Activated CD4-positive, alpha-beta T cell treated with anti-CD3 and anti-CD28 coated beads, Interleukin-2, amount 50 U/mL, for 1 hour (primary cell): ENCODE data around the gene MYADM.
"Not testable (repeated sequence)": the region's sequence is repeated elsewhere in the genome, so short reads cannot be mapped to it uniquely, and the experiment has no call there.

ENCODE experiments used
- DNase-seq: peaks from one replicate; pipeline ENCODE4 v3.0.0-alpha.2; 2020

MYADM gene

DNA sequence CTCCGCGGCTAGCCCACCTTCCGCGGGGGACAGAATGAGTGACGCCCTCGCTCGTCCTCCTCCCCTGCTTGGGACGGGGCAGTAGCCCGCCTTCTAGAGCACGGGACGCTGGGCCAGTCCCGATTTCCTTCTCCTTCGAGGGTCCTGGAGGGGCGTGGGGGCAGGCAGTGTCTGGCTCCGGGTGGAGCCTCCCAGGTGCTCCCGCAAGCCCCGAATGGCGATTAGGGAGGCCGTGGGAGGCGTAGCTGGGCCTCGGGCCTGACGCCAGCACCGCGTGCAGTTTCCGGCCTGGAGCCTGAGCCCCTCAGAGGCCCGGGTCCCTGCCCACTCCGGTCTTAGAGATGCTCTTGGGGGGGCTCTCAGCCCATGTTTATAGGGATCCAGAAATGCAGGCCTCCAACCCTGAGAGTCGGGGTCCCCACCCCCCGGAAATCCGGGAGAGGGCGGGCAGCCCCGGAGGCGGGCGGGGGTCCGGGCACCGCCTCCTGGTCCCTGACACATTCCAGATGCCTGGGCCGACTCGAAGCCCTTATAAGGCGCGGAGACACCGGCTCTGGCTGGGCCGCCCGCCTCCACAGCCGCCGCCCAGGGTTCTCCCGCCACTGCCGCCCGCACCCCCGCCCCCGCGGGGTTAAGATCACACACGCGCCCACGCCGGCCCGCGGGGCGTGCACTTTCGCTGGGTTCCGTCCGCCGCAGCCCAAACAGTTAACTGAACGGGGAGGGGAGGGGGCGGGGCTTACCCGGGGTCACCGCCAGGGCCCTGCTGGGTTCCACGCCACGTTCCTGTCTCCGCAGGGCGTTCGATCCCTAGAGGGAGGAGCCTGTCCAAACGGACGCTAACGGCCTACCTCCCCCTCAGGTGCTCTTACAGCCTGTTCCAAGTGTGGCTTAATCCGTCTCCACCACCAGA is 1.5 kb downstream of the MYADM start:
- DNase-seq = peak; percentile 85

DNA sequence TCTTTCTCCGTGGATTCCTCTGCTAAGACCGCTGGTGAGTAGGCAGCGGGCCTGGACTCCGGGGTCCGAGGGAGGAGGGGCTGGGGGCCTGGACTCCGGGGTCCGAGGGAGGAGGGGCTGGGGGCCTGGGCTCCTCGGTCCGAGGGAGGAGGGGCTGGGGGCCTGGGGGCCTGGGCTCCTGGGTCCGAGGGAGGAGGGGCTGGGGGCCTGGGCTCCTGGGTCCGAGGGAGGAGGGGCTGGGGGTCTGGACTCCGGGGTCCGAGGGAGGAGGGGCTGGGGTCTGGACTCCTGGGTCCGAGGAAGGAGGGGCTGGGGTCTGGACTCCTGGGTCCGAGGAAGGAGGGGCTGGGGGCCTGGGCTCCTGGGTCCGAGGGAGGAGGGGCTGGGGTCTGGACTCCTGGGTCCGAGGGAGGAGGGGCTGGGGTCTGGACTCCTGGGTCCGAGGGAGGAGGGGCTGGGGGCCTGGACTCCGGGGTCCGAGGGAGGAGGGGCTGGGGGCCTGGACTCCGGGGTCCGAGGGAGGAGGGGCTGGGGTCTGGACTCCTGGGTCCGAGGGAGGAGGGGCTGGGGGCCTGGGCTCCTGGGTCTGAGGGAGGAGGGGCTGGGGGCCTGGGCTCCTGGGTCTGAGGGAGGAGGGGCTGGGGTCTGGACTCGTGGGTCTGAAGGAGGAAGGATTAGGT is 2.3 kb downstream of the MYADM start:
- DNase-seq = not testable (repeated sequence)

DNA sequence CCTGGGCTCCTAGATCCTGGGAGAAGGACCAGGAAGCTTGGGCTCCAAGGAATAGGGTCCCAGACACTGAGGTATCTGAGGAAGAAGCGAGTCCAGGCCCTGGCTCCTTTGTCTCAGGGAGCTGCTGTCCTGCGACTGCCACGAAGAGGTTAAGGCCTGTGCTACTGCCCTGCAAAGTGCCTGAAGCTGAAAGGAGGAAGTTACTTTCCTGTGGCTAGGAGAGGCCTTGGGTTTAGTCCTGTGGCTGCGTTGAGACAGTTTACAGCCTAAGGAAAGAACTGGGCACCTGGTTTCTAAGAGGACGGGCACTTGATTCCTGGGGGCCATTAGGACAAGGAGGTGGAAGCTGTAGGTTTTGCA is 2.8 kb downstream of the MYADM start:
- no peak for DNase-seq

DNA sequence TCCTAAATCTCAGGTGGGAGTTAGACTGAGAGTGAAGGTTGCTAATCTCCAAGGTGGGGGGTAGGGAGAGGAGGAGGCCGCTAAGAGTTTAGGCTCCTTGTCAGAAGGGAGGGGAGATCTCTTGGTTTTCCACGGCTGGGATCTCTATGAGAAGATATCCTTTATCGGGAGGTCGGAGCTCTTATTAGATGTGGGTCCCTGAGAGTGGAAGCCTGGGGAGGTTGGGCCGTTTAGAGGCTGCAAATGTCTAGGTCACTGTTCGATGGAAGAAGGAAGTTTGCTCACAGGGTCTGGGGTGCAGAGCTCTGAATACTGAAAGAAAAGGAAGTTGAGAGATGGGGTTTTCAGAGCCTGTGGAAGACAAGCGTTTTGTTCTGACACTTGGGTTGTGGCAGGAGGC is 3.8 kb downstream of the MYADM start:
- no peak for DNase-seq

DNA sequence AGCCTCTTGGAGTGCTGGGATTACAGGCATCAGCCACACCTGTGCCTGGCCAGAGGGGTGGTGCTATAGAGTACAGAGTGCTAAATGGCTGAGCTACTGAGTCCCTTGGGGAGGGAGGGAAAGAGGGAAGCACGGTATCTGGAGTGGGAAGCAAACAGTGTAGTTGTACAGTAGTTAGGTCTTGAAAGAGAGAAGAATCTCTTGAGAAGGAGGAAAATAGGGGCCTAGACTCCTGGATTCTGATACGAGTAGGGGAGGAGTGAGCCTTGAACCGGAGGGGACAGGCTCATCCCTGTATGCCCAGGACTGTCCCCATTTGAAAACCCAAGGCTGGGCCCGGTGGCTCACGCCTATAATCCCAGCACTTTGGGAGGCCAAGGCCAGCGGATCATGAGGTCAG is 5.1 kb downstream of the MYADM start:
- DNase-seq = no peak

DNA sequence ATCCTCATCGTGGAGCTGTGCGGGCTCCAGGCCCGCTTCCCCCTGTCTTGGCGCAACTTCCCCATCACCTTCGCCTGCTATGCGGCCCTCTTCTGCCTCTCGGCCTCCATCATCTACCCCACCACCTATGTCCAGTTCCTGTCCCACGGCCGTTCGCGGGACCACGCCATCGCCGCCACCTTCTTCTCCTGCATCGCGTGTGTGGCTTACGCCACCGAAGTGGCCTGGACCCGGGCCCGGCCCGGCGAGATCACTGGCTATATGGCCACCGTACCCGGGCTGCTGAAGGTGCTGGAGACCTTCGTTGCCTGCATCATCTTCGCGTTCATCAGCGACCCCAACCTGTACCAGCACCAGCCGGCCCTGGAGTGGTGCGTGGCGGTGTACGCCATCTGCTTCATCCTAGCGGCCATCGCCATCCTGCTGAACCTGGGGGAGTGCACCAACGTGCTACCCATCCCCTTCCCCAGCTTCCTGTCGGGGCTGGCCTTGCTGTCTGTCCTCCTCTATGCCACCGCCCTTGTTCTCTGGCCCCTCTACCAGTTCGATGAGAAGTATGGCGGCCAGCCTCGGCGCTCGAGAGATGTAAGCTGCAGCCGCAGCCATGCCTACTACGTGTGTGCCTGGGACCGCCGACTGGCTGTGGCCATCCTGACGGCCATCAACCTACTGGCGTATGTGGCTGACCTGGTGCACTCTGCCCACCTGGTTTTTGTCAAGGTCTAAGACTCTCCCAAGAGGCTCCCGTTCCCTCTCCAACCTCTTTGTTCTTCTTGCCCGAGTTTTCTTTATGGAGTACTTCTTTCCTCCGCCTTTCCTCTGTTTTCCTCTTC is 6.3 kb downstream of the MYADM start:
- peak; percentile 21 for DNase-seq

DNA sequence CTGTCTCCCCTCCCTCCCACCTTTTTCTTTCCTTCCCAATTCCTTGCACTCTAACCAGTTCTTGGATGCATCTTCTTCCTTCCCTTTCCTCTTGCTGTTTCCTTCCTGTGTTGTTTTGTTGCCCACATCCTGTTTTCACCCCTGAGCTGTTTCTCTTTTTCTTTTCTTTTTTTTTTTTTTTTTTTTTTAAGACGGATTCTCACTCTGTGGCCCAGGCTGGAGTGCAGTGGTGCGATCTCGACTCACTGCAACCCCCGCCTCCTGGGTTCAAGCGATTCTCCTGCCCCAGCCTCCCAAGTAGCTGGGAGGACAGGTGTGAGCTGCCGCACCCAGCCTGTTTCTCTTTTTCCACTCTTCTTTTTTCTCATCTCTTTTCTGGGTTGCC is 6.9 kb downstream of the MYADM start:
- DNase-seq = no peak

DNA sequence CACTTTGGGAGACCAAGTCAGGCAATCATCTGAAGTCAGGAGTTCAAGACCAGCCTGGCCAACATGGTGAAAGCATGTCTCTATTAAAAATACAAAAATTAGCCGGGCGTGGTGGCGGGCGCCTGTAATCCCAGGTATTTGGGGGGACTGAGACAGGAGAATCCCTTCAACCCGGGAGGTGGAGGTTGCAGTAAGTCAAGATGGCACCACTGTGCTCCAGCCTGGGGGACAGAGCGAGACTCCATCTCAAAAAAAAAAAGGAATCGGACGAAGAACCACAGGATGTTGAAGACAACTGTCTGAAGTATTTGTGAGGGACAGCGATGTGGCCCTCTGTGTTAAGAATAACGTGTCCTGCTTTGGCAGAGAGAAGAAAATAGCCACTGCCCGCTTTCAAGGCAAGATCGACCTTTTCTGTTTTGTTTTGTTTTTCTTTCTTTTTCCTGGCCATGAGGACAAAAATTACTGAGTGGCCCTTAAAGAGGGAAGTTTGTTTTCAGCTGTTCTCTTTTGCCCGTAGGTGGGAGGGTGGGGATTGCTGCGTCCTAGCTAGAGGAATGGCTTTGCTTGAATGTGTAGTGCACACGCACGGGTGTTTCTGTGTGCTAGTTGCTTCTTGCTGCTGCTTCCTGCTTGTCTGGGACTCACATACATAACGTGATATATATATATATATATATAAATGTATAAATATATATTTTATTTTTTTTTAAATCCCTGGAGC is 8.1 kb downstream of the MYADM start:
- no peak for DNase-seq

DNA sequence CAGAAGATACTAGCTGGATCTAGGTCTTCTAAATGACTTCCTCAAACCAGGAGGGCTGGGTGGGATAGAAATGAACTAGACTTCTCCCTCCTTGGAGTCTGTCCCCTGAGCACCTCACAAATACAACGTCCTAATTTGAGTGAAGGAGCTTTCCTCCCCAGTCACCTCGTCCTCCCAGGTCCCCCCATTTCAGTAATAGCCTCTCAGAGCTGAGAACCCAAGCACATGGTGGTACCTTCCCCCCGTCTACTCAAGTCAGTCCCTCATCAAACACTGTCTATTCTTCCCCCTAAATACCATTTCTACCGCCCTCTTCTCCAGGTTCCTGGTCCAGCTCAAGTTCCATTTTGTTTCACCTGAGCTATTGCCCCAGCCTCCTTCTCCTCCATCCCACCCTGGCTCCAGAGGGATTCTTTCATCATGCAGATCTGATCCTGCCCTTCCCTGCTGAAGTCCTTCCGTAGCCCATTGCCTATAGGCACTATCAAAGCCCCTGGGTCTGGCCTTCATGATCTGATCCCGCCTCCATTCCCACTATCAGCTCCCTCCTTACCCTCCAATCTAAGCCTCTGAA is 9.1 kb downstream of the MYADM start:
- peak; percentile 27 for DNase-seq

DNA sequence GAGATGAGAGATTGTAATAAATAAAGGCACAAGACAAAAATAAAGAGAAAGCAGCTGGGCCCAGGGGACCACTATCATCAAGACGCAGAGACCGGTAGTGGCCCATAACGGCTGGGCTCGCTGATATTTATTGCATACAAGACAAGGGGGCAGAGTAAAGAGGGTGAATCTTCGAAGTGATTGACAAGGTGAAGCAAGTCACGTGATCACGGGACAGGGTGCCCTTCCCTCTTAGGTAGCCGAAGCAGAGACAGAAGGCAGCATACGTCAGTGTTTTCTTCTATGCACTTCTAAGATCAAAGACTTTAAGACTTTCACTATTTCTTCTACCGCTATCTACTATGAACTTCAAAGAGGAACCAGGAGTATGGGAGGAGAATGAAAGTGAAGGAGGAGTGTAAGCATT is 9.7 kb downstream of the MYADM start:
- peak; percentile 58 for DNase-seq

DNA sequence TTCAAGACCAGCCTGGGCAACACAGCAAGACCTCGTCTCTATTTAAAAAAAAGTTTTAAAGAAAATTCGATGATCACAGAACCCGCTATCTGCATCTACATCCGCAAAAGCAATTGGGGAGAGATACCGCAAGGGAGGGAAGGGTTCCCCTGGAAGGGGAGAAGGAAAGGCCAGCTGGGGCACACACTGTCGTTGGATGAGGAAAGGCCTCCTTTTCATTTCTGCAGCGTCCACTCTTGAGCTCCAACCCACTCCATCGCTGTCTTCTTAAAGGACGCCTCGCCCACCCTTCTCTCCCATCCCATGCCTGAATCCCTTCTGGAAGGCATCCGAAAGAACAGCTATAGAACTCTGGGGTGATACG is 11.1 kb downstream of the MYADM start:
- no peak for DNase-seq

DNA sequence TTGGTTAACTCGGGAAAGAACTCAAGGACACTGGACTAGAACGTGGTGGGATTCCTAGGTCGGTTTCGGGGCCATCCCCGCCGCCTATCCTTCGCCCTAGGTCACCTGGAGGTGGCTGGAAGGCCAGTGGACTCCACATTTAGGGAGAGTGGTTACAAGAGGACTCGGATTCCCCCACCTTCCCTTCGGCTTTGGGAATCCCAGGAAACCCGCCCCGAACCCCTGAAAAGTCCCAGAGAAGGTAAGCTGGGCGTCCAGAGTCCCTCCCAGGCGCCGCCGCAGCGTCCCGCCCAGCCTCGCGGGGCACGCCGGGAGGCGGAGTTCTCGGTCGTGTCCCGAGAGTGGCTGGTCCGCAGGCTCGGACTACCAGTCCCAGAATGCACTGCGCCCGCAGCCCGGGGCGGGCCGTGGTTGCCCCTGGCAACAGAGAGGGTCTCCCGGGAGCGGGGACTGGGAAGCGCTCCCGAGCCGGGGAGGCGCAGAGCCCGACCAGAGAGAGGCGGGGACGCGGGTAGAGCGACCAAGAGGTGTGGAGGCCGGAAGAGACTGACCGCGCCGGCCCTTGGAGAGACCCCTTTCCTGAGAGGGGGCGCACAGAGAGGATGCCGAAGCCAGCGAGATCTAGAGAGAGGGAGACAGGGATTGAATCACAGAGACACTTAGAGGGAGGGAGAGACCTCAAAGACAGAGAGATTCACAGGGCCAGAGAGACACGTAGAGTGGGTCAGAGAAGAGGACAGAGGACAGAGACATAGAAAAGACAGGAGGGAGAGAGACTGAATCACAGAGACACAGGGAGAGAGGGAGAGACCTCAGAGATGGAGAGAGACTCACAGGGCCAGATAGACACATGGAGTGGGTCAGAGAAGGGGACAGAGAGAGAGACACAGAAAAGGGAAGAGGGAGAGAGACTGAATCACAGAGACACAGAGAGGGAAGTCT is 11.7 kb downstream of the MYADM start:
- peak; percentile 77 for DNase-seq

DNA sequence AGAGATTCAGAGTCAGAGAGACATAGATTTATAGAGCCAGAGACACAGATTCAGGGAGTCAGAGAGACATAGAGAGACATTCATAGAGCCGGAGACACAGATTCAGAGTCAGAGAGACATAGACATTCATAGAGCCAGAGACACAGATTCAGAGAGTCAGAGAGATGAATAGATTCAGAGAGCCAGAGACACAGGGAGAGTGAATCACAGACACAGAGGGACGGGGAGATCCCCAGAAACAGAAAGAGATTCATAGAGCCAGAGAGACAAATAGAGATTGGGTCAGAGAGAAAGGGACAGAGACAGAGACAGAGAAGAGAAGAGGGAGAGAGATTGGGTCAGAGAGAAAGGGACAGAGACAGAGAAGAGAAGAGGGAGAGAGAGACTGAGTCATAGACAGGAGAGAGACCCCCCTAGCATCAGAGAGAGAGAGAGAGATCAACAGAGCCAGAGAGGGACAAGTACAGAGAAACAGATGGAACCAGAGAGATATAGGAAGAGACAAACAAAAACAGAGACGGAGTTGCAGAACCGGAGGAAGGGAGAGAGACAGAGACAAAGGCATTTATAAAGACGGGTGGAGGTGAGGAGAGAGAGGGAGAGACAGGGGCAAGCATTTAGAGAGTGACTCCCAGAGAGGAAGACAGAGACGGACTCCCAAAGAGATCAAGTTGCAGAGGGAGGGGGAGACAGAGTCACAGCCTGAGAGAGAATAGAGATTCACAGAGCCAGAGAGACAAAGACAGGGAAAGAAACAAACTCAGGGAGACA is 13.2 kb downstream of the MYADM start:
- no peak for DNase-seq

DNA sequence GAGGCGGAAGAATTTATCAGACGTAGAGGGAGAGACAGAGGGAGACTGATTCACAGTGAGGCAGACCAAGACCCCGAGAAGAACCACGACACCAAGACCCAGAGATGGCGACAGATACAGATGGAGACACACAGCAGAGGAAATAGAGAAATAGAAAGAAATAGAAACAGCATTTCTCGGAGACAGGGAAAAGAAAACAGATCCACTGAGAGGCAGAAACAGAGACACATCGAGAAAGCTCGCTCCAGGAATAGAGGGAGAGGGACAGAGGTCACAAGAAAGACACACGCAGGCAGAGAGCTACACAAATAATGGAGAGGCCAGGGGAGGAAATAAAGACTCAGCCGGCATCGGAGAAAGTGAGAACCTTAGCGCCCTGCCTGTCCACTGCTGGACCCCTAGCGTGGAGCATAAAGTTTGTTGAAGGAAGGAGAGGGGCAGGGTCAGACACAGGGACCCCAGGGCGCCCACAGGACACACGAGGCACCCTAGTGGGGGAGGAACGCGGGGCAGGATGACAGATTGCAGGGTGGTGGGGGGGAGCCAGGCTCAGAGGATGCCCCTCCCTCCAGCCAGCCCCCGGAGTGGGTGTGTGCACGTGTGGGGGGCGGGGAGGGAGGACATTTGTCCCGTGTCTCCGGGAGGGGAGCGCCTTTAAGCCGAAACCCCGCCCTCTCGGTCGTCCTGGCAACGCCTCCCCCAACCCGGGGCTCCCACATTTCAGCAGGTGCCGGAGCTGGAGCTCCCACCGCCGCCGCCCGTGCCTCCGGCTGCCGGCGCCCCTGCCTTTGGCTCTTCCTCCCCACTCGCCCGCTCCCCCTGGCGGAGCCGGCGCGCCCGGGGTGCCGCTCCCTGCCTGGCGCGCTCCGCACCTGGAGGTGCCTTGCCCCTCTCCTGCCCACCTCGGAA is 14.1 kb downstream of the MYADM start, which contains the start of gene PRKCG:
PRKCG (plus strand) TSS at position 716 of the 909 bp plus-strand sequence. CDS start 298 bp downstream, outside the sequence.
- DNase-seq = peak; percentile 56

DNA sequence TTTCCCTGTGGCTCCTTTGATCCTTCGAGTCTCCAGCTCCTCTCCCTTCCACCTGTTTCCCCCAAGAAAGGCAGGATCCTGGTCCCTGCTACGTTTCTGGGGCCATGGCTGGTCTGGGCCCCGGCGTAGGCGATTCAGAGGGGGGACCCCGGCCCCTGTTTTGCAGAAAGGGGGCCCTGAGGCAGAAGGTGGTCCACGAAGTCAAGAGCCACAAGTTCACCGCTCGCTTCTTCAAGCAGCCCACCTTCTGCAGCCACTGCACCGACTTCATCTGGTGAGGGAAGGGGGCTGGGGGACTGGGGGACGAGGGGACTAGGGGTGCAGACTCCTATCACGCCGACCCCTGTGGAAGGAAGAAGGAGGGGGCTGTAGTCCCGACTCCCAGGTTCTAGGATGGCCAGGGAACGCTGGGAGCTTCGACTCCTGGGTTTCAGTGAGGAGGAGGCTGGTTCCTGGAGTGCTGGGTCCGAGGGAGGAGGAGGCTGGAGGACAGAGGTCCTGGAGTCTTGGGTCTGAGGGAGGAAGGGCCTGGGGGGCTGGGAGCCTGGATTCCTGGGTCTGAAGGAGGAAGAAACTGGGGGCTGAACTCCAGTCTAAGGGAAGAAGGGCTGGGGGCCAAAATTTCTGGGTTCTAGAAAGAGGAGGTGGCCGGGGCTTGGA is 14.8 kb downstream of the MYADM start:
- DNase-seq = no peak

DNA sequence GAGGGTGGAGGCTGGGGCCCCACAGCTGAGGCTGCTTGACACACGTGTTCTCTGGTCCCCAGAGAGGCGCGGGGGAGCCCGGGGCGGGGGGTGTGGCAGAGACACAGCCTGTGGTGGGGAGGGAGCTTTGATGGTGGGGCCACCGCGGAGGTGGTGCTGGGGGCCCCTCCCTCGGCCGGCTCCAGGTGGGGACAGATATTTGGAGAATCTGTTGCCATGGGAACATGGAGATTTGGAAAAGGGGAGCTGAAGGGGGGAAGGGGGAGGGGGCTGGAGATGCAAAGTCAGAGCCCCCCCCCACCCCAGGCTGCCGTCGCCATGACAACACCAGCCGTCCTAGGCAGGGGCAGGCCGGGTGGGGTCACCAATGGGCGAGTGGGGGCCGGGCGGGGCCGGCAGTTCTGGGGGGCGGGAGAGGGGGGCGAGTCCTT is 15.6 kb downstream of the MYADM start:
- peak; percentile 43 for DNase-seq

DNA sequence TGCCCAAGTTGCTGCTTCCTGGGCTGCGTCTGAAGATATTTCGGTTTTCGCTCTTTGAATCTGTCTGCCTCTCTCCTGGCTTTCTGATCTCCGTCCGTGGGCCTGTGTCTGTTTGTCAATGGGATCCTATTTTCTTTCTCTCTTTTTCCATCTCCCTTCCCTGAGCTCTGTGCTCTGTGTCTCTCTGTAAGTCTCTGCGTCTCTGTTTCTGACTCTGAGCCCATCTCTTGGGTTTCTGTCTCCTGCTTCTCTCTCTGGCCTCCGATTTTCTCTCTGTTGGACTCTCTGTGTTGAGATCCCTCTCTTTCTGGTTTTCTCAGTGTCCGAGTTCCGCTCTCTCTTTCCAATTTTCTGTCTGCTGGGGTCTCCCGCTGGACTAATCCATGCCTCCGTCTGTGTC is 16.1 kb downstream of the MYADM start:
- no peak for DNase-seq

DNA sequence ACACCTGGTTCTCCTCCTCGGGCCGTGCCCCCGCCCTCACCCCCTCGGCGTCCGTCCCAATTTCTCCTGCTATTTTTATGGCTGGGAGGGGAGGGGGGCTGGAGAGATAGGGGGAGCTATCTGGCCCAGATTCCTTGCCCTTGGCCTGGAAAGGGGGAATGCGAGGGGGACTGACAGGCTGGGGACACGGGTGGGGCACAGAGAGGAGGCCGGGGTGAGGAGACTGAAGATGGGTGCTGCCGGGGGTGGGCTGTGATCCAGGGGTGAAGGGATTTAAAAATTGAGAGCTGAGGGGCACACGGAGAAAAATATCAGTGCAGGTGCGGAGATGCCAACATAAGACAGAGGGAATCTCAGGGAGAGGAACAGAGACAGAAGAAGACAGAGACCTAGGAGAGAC is 16.6 kb downstream of the MYADM start:
- no peak for DNase-seq

DNA sequence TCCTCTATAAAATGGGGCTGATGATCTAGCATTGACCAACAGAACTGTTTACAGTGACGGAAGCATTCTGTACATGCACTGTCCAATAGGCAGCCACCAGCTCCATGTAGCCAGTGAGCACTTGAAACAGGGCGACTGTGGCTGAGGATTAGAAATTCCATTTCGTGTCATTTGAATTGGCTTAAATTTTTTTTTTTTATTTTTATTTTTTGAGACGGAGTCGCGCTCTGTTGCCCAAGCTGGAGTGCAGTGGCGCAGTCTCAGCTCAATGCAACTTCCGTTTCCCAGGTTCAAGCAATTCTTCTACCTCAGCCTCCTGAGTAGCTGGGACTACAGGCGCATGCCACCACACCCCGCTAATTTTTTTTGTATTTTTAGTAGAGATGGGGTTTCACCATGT is 17.4 kb downstream of the MYADM start:
- no peak for DNase-seq
